ENCODE data around the gene SNAPC2. TPM values are rescaled to one million over a fixed set of nuclear protein-coding genes. Genes with fewer than 3 reads are reported as not detected.
"Not testable (repeated sequence)": the region's sequence is repeated elsewhere in the genome, so short reads cannot be mapped to it uniquely, and the experiment has no call there.

The SNAPC2 gene
- total RNA-seq, 1 experiment from 2014 or later, result 42.4 TPM

DNA sequence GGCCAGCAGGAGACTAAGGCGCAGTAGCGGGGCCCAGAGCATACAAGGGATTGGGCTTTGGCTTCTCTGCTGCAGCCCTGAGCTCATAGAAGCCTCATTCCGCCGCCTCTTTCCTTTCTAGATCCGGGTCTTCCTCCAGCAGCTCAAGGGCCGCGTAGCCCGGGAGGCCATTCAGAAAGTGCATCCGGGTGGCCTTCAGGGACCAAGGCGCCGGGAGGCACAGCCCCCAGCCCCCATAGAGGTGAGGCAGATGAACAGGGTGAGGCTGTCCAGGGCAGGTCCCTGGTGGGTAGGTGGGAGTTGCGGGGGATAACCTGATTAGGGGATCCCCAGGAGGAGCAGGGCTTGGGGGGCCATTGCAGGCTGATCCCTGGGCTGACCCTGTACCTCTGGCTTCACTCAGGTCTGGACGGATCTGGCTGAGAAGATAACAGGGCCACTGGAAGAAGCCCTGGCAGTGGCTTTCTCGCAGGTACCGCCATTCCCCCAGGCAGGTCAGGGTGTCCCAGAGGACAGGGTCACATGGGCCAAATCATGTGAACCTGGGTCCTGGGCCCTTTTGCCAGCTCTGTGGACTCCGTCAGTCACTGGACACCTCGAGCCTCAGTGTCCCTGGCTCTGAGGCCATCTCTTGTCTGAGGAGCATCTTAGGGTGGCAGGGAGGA, 1.3 kb downstream of the SNAPC2 start:
- DNase-seq (ENCODE audit: low read depth), result no peak

DNA sequence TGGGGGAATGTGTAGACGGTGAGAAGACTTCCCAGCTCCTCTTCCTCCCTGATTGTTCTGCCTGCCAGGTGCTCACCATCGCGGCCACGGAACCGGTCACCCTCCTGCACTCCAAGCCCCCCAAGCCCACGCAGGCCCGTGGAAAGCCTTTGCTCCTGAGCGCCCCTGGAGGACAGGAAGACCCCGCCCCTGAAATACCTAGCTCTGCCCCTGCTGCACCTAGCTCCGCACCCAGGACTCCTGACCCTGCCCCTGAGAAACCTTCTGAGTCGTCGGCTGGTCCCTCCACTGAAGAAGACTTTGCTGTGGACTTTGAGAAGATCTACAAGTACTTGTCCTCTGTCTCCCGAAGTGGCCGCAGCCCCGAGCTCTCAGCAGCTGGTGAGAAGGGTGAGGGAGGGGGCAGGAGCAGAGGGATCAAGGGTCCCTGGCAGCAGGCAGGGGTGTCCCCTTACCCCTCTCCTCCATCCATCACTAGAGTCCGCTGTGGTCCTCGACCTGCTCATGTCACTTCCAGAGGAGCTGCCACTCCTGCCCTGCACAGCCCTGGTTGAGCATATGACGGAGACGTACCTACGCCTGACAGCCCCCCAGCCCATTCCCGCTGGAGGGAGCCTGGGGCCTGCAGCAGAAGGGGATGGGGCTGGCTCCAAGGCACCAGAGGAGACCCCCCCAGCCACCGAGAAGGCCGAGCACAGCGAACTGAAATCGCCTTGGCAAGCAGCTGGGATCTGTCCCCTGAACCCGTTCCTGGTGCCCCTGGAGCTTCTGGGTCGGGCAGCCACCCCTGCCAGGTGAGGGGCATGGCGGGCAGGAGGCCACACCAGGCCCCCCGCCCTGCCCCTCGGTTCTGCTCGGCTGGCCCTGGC, 2.1 kb downstream of the SNAPC2 start:
- no peak for DNase-seq (ENCODE audit: low read depth)

DNA sequence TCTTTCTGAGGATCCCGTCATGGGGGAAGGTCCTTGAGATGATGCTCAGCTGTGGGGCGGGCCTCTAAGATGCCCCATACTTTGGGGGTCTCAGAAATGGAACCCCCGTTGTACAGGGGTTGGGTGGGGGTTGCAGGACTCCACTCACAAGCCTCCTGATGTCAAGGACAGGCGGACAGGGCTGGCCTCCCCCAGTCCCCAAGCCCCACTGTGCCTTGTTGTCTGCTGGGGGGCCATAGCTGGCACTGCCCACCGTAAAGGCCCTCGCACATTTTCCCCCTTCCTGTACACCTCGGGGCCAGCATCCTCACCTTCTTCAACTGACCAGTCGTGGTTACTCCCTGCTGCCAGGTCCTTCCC, 2.7 kb downstream of the SNAPC2 start:
- no peak for DNase-seq (ENCODE audit: low read depth)

DNA sequence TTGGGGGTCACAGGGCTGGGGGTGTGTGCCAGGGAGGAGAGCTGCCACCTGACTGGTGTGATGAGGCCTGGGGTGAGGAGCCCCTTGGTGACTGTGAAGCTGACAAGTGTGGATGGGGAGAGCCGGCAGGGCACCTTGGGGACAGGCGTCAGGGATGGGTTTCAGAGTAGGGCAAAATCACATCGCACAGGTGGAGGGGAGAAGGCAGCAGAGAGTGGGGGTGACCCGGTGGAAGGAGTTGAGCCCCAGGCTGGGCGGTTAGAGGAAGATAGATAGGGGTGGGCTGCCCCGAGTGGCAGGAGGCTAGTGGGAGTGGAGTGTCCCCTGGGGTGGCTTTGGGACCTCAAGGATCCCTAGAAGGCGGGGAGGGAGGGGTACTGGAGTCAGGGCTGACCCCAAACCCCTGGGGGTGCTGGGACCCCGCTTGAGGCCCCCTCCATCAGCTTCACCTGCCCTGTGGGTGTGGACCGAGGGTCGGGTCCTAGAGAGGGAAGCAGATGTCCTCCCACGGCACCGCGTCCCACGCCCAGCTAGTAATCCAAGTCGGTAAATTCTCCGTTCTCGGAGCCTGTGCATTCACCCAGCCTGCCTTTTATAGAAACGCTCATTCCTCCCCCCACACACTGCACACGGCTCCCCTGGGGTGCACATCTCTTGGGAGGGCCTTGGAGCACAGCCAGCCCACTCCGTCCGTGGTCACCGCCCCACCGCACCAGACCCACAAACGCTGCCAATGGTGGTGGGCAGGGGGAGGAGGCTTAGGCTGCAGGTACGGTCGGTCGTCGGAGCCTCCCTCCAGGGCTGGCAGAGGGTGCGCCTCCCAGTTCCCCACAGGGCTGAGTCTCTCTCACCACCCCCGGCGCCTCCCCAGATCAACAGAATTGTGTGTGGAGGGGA, 3.4 kb downstream of the SNAPC2 start:
- no peak for DNase-seq (ENCODE audit: low read depth)

DNA sequence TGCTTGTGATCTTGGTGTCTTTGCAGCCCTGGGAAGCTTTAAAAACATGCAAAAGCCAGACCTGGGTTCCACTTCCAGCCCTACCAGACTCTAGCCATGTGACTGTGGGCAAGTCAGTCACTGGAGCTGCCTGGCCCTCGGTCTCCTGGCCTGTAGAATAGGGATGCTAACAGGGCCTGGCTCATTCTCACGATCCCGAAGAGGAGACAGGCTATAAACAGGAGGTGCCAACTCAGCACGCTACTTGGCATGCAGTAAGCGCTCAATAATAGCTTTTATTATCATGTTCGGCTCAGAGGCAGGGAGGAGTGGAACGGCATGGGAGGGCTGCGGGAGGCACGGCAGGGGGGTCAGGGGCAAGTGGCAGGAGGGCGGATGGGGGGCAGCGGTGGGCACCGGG, 4.1 kb downstream of the SNAPC2 start:
- DNase-seq (ENCODE audit: low read depth), result no peak

DNA sequence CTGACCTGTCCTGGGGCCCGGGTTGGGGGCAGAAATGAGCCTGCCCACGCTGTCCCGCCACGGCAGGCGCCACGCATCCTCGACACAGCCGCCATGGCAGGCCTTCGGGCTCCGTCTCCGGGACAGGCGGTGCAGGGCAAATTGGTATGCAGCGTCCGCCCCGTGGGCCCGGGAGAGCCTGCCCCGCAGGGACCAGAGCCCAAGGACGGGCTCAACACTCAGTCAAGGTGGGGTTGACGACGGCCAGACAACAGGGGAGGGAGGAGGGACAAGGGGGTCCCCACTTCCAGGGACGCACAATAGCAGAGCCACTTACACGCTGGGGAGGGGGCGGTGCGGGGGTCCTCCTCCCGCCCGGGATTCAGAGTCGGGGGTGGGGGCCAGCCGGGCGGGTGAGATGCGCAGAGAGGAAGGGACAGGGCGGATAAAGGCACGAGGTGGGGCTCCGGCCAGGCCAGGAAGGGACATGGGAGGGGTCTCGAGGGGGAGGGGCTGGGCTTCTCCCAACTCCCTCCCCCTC, 4.6 kb downstream of the SNAPC2 start:
- DNase-seq (ENCODE audit: low read depth), result no peak

DNA sequence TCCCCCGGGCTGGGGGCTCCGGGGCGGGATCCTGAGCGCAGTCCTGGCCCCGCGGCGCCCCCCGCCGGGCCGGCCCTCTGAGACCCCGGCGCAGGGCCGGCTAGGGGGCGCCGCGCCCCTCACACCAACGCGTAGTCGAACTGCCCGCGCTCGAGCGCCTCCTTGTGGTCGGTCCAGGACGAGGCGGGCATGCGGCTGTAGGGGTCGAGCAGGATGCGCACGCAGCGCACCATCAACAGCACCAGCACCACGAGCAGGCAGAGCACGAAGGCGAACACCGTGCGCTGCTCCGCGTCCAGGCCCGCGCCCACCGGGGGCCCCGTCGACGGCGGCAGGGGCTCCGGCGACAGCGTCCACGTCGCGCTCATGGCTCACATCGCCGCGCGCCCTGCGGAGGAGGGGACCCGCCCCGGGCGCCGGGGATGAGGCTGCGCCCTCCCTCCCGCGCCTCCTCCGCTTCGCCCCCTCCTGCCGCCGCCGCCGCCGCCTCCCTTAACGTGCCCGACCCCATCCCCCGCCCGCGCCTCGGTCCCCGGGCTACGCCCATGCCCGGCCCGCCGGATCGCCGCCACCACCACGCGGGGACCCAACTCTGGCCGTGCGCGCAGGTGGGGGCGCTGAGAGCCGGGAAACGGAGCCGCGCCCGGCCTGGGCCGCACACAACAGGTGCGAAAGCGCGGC, 5.2 kb downstream of the SNAPC2 start:
- peak; percentile 68 for DNase-seq (ENCODE audit: low read depth)

DNA sequence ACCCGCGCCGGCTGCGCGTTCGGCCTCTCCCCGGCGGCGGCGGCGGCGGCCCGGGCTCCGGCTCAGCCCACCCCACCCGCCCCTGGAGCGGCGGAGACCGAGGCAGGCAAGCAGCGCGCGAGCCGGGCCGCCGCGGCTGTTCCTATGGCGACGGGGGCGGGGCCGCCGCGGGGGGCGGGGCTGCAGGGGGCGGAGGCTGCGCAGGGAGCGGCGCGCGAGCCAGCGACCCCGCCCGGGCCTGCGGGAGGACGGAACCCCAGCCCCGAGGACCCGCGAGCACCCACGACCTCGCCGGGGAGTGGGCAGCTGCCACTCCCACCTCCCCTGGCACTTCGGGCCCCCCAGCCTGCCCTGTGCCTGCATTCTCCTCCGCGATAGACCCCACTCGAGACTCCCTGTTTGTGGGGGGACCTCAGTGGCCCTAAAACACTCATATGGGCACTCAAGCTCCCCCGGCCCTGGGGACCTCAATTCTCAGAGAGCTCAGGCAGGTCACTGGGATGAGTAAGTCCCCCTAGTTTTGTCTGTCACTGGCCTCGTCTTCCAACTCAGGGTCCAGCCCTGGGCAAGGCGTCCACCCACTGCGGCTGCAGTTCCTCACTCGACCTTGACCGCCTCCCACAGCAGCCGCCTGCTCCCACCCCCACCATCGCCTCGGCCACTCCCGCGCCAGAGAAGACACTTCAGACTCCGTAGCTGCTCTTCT, 6.0 kb downstream of the SNAPC2 start, which contains the start of gene CTXN1:
Gene CTXN1, minus strand, starts transcription at position 115 of the 706 bp plus-strand sequence. CDS start 597 bp downstream, outside the sequence.
- no peak for DNase-seq (ENCODE audit: low read depth)

DNA sequence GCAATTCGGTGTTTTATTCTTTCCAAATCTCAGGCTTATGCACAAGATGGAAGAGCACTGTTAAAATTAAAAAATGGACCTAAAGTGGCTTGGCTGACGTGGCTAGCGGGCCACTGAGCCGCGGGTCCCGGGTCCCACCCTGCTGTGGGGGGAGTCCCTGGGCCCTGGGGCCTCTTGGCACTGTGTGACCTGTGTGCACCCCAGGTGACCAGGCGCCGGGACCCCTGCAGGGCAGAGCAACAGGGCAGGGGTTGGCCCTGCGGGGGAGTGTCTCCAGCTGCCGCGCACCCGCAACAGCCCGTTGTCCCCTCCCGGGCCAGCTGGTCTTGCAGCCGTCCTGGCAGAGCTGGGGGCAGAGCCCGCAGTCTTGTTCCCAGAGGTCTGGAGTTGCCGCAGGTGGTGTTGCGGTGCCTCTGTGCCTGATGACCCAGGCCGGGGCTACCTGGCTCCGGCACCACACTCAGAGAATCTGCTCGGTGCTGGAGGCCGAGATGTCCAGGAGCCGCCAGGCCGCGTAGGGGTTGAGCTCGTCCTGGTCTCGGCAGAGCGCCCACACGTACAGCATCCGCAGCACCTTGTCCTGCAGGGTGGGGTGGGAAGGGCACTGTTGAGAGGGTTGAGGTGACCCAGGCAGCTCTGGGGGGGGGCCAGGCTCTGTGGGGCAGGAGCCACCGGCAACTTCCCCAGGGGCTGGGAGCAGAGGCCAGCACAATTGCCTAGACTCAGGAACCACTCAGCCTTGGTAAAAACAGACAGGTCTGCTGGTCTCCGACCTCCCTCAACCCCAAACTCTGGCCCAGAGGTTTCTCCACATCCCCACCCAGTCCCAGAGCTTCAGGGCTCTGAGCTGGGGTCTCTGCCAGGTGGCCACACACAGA, 6.8 kb downstream of the SNAPC2 start:
- no peak for DNase-seq (ENCODE audit: low read depth)

DNA sequence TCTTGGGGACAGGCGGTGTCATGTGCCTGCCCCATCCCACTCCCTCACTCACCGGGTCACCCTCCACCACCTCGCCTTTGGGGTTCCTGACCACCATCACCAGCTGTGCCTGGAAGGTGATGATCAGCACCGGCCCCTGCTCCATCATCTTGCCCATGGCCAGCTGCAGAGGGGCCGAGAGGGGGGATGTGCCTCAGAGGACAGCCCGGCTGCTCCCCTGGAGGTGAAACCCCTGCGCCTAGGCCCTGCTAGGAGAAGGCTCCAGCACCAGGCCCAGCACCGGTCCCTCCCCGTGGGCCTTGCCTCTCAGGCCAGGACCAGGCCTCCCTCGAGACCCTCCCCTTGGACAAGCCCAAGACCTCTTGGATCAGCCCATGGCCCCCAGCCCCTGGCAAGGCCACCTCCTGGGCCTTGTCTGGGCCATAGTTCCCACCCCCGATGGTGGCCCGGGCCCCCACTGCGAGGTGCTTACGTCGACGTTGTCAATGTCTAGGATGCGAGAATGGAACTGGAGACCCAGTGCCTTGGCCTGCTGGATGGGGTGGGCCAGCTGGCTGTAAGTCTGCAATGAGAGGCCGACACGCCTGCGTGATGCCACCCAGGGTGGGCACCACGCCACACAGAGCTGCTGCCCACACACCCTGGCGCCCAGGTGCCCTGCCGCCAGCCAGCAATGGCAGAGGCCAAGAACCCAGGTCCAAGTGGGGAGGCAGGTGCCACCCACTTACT, 7.6 kb downstream of the SNAPC2 start:
- no peak for DNase-seq (ENCODE audit: low read depth)

DNA sequence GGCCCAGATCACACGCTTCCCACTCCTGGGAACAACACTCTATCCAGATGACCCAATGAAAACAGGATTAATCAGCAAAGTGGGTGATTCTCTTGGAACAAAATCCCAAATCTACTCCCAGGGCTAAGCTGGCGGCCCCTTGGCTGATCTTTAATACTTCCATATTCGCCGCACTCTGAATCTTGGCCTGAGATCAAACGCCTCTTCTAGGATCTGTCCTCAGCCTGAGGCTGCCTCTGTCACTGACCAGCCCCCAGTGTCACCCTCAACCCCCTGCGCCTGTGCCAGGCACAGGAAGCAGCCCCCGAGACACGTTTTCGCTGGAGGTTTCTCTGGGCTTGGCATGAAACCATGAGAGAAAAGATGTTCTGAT, 8.2 kb downstream of the SNAPC2 start:
- no peak for DNase-seq (ENCODE audit: low read depth)

DNA sequence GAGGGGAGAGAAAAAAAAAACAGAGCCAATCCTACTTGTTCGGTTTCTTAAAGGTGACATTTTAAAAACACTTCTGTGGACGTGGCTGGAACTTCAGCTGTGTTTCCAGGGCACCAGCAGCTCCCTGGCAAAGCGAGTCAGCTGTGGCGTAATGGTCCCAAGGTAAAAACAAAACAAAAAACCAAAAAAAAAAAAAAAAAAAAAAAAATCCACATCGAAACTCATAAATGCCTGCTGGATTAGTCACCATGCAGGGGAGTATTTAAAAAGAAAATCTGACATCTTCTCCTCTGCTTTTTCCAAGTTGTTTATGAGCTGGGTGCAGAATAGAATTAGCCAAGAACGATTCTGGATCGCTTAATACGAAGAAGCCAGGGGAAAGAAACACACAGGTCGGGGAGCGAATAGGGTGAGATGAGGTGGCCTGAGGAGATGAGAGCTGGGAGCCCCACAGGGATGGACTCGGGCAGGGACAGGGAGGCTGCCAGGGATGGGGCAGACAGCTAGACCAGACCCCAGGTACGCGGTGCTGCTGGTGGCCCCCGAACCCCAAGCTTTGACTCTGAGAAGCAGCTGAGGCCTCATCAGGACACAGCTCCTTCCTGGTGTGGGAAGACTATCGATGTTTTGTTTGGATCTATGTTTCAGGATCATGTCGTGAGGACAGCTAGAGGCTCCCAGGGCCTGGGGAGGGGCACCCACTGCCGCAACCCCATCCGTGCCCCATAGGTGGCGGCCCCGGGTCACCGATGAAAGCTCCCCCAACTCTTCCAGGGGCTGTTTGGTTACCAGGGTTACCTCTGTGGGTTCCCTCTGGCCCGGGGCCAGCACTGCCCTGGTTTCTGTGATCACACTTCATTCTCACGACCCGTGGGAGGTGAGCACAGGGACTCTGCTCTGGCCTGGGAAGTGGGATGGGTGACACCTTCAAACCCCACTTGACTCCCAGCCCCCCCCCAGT, 8.9 kb downstream of the SNAPC2 start:
- DNase-seq (ENCODE audit: low read depth), result peak; percentile 82

DNA sequence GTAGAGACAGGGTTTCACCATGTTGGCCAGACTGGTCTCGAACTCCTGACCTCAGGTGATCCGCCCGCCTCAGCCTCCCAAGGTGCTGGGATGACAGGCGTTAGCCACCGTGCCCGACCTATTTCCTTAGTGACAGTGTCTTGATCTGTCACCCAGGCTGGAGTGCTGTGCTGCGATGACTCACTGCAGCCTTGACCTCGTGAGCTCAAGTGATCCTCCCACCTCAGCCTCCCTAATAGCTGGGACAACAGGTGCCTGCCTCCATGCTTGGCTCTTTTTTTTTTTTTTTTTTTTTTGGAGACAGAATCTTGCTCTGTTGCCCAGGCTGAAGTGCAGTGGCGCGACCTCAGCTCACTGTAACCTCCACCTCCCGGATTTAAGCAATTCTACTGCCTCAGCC, 9.9 kb downstream of the SNAPC2 start:
- not testable (repeated sequence) for DNase-seq (ENCODE audit: low read depth)

DNA sequence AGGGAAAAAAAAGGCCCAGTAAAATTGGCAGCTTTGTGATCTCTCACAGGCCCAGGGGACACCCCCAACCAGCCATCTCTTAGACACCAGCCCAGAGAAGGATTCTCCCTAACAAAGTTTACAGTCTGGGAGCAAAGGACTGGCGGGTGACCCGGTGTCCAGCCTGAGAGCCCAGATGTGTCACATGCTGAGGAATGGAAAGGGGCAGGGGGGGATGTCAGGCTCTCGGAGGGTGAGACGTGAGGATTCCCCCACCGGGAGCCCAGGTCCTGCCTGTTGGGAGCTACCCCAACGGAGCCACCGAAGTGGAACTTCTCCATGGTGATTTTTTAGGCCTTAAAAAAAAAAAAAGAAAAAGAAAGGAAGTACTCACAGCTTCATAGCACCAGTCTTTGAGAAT, 10.6 kb downstream of the SNAPC2 start:
- no peak for DNase-seq (ENCODE audit: low read depth)

DNA sequence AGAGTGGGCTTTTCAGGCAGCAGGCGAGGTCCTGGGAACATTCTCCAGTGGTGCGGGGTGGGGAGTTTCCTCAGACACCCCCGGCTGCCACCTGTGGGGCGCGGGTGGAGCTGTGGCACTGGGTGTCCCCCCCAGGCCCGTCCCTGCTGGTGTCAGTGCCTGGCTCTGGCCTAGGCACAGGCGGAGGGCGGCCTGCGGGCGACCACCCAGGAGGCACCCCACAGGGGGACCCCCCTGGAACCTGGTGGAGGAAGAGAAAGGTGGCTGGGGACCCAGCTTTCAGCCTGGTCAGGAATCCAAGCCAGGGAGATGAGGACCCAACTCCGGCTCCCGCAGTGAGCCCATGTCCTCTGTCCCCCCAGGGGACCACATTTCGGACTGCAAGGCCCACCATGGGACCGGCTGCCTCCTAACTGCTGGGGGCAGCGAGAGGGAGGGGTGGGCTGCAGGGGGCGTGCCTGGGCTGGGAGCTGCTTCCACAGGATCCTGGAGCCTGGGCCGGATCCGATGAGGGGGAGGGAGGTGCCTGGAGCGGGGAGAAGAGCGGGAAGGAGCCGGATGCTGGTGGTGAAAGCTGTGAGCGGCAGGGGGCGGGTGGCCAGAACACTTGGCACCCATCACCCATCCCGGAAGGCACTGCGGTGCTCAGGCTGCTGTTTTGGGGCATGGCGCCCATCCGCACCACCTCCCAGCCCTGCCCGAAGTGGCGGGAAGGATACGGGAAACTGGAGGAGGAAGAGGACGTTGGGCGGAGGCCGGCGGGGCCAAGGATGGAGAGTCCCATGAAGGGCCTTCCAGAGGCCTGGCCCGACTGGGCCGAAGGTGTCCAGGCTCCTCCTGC, 11.3 kb downstream of the SNAPC2 start:
- DNase-seq (ENCODE audit: low read depth), result no peak

DNA sequence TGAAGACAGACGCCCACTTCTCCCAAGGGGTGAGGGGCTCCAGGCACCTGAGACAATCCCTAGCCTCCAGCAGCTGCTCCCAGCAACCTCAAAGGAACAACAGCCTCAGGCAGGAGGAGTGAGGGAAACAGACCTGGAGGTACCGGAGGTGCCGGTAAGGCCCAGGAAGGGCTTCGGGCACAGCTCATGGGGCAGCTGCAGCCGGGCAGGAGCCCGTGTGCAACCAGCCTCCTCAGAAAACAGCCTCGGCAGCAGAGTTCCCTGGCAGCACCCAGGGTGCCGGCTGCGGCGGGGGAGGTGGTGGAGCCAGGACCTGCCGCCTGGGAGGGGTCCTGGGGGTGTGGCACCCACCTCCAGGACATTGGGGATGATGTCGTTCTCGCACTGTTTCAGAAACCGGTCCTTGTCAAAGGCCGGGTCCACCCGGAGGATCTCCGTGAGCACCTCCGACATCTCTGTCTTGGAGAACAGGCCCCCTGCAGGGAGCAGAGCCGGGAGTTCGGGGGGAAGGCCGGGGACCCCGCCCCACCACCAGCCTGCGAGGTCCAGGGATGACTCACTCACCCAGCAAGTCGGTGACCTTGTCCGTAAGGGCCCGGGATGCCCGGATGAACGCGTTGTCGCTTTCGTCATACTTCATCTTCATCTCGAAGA, 12.3 kb downstream of the SNAPC2 start:
- DNase-seq (ENCODE audit: low read depth), result no peak
